Activated CD4-positive, alpha-beta T cell treated with anti-CD3 and anti-CD28 coated beads, Interleukin-2, amount 10 ng/mL, durations not matched to agents 24 days and 14 days (primary cell): ENCODE data around the gene ABCC6. TPM values are rescaled to one million over a fixed set of nuclear protein-coding genes. Genes with fewer than 3 reads are reported as not detected.
A peak's percentile ranks its signal among the peaks of the same experiment; 100 is the strongest.
"Not testable (repeated sequence)": the region's sequence is repeated elsewhere in the genome, so short reads cannot be mapped to it uniquely, and the experiment has no call there.

Source experiments
- DNase-seq: peaks from one replicate; pipeline ENCODE4 v3.0.0; 2022
- H3K27ac Mint-ChIP-seq: one replicate; pipeline ENCODE4 v1.8.0; 2022; ENCODE audit warnings: mild to moderate bottlenecking, mixed read lengths
- H3K27me3 Mint-ChIP-seq: one replicate; pipeline ENCODE4 v1.8.0; 2022; ENCODE audit warnings: mixed read lengths
- H3K36me3 Mint-ChIP-seq: one replicate; pipeline ENCODE4 v1.8.0; 2022; ENCODE audit warnings: low read depth, mild to moderate bottlenecking, mixed read lengths
- H3K4me1 Mint-ChIP-seq: one replicate; pipeline ENCODE4 v1.8.0; 2021; ENCODE audit warnings: mixed read lengths
- H3K4me3 Mint-ChIP-seq: one replicate; pipeline ENCODE4 v1.8.0; 2022; ENCODE audit warnings: mild to moderate bottlenecking, moderate library complexity, mixed read lengths
- H3K9me3 Mint-ChIP-seq: one replicate; pipeline ENCODE4 v1.8.0; 2021; ENCODE audit warnings: mixed read lengths
- intact Hi-C: fragments of 100-400 bp; cut with micrococcal nuclease; formaldehyde crosslinking; loops from one replicate; pipeline ENCODE4 v1.15.1; 2023
- total RNA-seq: library from RNA; stranded (reverse); gene quantifications from 2 replicates; pipeline ENCODE4 v1.2.3, GENCODE V29; 2022

The ABCC6 gene
- total RNA-seq, 1 donor from 2014 or later = not detected

- no peaks in the 10 kb centered on the region for H3K36me3 Mint-ChIP-seq
- peaks cover 8% of the 10 kb centered on the region for H3K9me3 Mint-ChIP-seq
- intact Hi-C loops = no loop called here
- no peak overlapping the region for H3K27ac Mint-ChIP-seq
- no peak overlapping the region for H3K4me3 Mint-ChIP-seq
- no peak for DNase-seq
- no peaks in the 10 kb centered on the region for H3K4me1 Mint-ChIP-seq
- no peaks in the 10 kb centered on the region for H3K27me3 Mint-ChIP-seq
Measured at GRCh38 chr16:16154281-16154951, 68.9 kb downstream of the ABCC6 start.

GRCh38 chr16:16153000-16153399 is 70.3 kb downstream of the ABCC6 start:
- DNase-seq, H3K27me3 Mint-ChIP-seq, intact Hi-C loops, H3K4me3 Mint-ChIP-seq, H3K27ac Mint-ChIP-seq, H3K36me3 Mint-ChIP-seq, H3K4me1 Mint-ChIP-seq, H3K9me3 Mint-ChIP-seq: not testable (repeated sequence)

GRCh38 chr16:16151315-16151714 is 72.0 kb downstream of the ABCC6 start:
- intact Hi-C loops = no loop called here
- no peak for DNase-seq
- H3K27me3 Mint-ChIP-seq = no peaks in the 10 kb centered on the region
- H3K4me1 Mint-ChIP-seq = no peaks in the 10 kb centered on the region
- H3K36me3 Mint-ChIP-seq = no peaks in the 10 kb centered on the region
- no peak overlapping the region for H3K27ac Mint-ChIP-seq
- no peak overlapping the region for H3K4me3 Mint-ChIP-seq
- H3K9me3 Mint-ChIP-seq = no peaks in the 10 kb centered on the region

- H3K4me3 Mint-ChIP-seq = no peak overlapping the region
- intact Hi-C loops = no loop called here
- H3K27me3 Mint-ChIP-seq = no peaks in the 10 kb centered on the region
- no peak for DNase-seq
- H3K4me1 Mint-ChIP-seq = no peaks in the 10 kb centered on the region
- no peaks in the 10 kb centered on the region for H3K36me3 Mint-ChIP-seq
- H3K9me3 Mint-ChIP-seq = no peaks in the 10 kb centered on the region
- no peak overlapping the region for H3K27ac Mint-ChIP-seq
Measured at GRCh38 chr16:16150878-16151152, 72.5 kb downstream of the ABCC6 start.

- Mint-ChIP-seq H3K4me1 (no peaks in the 10 kb centered on the region), H3K27ac (no peak overlapping the region), H3K27me3 (no peaks in the 10 kb centered on the region), H3K36me3 (peaks cover 1% of the 10 kb centered on the region), H3K4me3 (no peak overlapping the region), H3K9me3 (no peaks in the 10 kb centered on the region)
- intact Hi-C loops = no loop called here
- no peak for DNase-seq
Measured at GRCh38 chr16:16150117-16150877, 73.0 kb downstream of the ABCC6 start.

- Mint-ChIP-seq H3K27me3 (no peaks in the 10 kb centered on the region), H3K4me3 (no peak overlapping the region), H3K9me3 (no peaks in the 10 kb centered on the region), H3K36me3 (peaks cover 3% of the 10 kb centered on the region), H3K4me1 (no peaks in the 10 kb centered on the region), H3K27ac (no peak overlapping the region)
- intact Hi-C loops = no loop called here
- DNase-seq = no peak
Measured at GRCh38 chr16:16149710-16150116, 73.6 kb downstream of the ABCC6 start.

GRCh38 chr16:16148755-16149154 is 74.5 kb downstream of the ABCC6 start:
- intact Hi-C loops = no loop called here

GRCh38 chr16:16148000-16148599 is 75.2 kb downstream of the ABCC6 start:
- intact Hi-C loops, H3K9me3 Mint-ChIP-seq, H3K4me1 Mint-ChIP-seq, DNase-seq, H3K27ac Mint-ChIP-seq, H3K27me3 Mint-ChIP-seq, H3K4me3 Mint-ChIP-seq: not testable (repeated sequence)
- peaks cover 13% of the 10 kb centered on the region for H3K36me3 Mint-ChIP-seq

More at GRCh38 chr16:16148755-16149154, 74.5 kb downstream of the ABCC6 start:
- no peak for DNase-seq
- H3K9me3 Mint-ChIP-seq = no peaks in the 10 kb centered on the region
- H3K27me3 Mint-ChIP-seq = no peaks in the 10 kb centered on the region
- H3K27ac Mint-ChIP-seq = peak overlapping the region; percentile 48
- peaks cover 11% of the 10 kb centered on the region for H3K36me3 Mint-ChIP-seq
- H3K4me3 Mint-ChIP-seq = no peak overlapping the region
- no peaks in the 10 kb centered on the region for H3K4me1 Mint-ChIP-seq

- no peaks in the 10 kb centered on the region for H3K9me3 Mint-ChIP-seq
- intact Hi-C loops = no loop called here
Measured at GRCh38 chr16:16147316-16147999, 75.8 kb downstream of the ABCC6 start.

GRCh38 chr16:16146380-16147315 is 76.6 kb downstream of the ABCC6 start:
- Mint-ChIP-seq H3K27ac (no peak overlapping the region), H3K4me3 (no peak overlapping the region), H3K36me3 (peaks cover 24% of the 10 kb centered on the region), H3K9me3 (no peaks in the 10 kb centered on the region), H3K4me1 (peaks cover 4% of the 10 kb centered on the region), H3K27me3 (no peaks in the 10 kb centered on the region)
- intact Hi-C loops = no loop called here
- no peak for DNase-seq

More at GRCh38 chr16:16147316-16147999, 75.8 kb downstream of the ABCC6 start:
- no peak for DNase-seq
- Mint-ChIP-seq H3K36me3 (peaks cover 18% of the 10 kb centered on the region), H3K4me1 (peaks cover 1% of the 10 kb centered on the region), H3K4me3 (no peak overlapping the region), H3K27me3 (no peaks in the 10 kb centered on the region), H3K27ac (no peak overlapping the region)

GRCh38 chr16:16145286-16145685 is 78.0 kb downstream of the ABCC6 start:
- Mint-ChIP-seq H3K27ac (no peak overlapping the region), H3K4me1 (peaks cover 4% of the 10 kb centered on the region), H3K4me3 (no peak overlapping the region), H3K9me3 (no peaks in the 10 kb centered on the region), H3K36me3 (peaks cover 35% of the 10 kb centered on the region), H3K27me3 (no peaks in the 10 kb centered on the region)
- intact Hi-C loops = no loop called here
- no peak for DNase-seq

GRCh38 chr16:16144416-16144815 is 78.9 kb downstream of the ABCC6 start:
- H3K27ac Mint-ChIP-seq = no peak overlapping the region
- H3K4me3 Mint-ChIP-seq = no peak overlapping the region
- no peaks in the 10 kb centered on the region for H3K9me3 Mint-ChIP-seq
- H3K36me3 Mint-ChIP-seq = peaks cover 42% of the 10 kb centered on the region
- intact Hi-C loops = no loop called here
- DNase-seq = no peak
- H3K27me3 Mint-ChIP-seq = no peaks in the 10 kb centered on the region
- peaks cover 4% of the 10 kb centered on the region for H3K4me1 Mint-ChIP-seq

GRCh38 chr16:16143931-16144330 is 79.4 kb downstream of the ABCC6 start:
- H3K36me3 Mint-ChIP-seq = peaks cover 43% of the 10 kb centered on the region
- intact Hi-C loops = no loop called here
- H3K4me3 Mint-ChIP-seq = no peak overlapping the region
- H3K27me3 Mint-ChIP-seq = no peaks in the 10 kb centered on the region
- no peaks in the 10 kb centered on the region for H3K9me3 Mint-ChIP-seq
- peaks cover 4% of the 10 kb centered on the region for H3K4me1 Mint-ChIP-seq
- no peak overlapping the region for H3K27ac Mint-ChIP-seq
- no peak for DNase-seq
